ENCODE data around the gene TTBK1.

GRCh38 chr6:43282636-43283513, 39.6 kb downstream of the TTBK1 start:
- no peak for TF ChIP-seq ELF1 (IDR thresholded peaks at IDR 0.05)
- no peak for TF ChIP-seq CTCF (IDR thresholded peaks at IDR 0.05)
- TF ChIP-seq EP300 (IDR thresholded peaks at IDR 0.05; ENCODE audit: borderline replicate concordance in 1 of 2, low read depth in 1 of 2, low read length in 1 of 2): no peak
- TF ChIP-seq GABPA (IDR thresholded peaks at IDR 0.05; ENCODE audit: low read depth): no peak
- TF ChIP-seq RAD21 (IDR thresholded peaks at IDR 0.05; ENCODE audit: low read length): no peak
- TF ChIP-seq MXI1 (IDR thresholded peaks at IDR 0.05; ENCODE audit: low read depth, low read length): no peak
- TF ChIP-seq FOXJ3 (CRISPR knock-in tag; IDR thresholded peaks at IDR 0.05): no peak
- TF ChIP-seq, protein P1, sequence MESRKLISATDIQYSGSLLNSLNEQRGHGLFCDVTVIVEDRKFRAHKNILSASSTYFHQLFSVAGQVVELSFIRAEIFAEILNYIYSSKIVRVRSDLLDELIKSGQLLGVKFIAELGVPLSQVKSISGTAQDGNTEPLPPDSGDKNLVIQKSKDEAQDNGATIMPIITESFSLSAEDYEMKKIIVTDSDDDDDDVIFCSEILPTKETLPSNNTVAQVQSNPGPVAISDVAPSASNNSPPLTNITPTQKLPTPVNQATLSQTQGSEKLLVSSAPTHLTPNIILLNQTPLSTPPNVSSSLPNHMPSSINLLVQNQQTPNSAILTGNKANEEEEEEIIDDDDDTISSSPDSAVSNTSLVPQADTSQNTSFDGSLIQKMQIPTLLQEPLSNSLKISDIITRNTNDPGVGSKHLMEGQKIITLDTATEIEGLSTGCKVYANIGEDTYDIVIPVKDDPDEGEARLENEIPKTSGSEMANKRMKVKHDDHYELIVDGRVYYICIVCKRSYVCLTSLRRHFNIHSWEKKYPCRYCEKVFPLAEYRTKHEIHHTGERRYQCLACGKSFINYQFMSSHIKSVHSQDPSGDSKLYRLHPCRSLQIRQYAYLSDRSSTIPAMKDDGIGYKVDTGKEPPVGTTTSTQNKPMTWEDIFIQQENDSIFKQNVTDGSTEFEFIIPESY (IDR thresholded peaks at IDR 0.05; ENCODE audit: borderline replicate concordance, low read depth): no peak
- no peak for TF ChIP-seq TAF1 (IDR thresholded peaks at IDR 0.05; ENCODE audit: borderline replicate concordance, low read depth, low read length)
- TF ChIP-seq YY1 (IDR thresholded peaks at IDR 0.05; ENCODE audit: low read depth): no peak
- TF ChIP-seq SIN3A (IDR thresholded peaks at IDR 0.05; ENCODE audit: borderline replicate concordance, low read depth, low read length): no peak
